ENCODE results near the gene TTC7B.

The TTC7B gene

GRCh38 chr14:90753456-90754005 is 62.7 kb downstream of the TTC7B start:
- Histone ChIP-seq H3K27ac (no peak overlapping the region), H3K9ac (no peak overlapping the region), H3K9me3 (ENCODE audit: control insufficient read depth, low read length) (no peaks in the 10 kb centered on the region), H2AFZ (no peak overlapping the region), H3K4me3 (ENCODE audit: low read depth, low read length) (no peak overlapping the region), H3K27me3 (ENCODE audit: control insufficient read depth, insufficient read depth, low read length) (no peaks in the 10 kb centered on the region), H3K4me1 (no peaks in the 10 kb centered on the region), H3K79me2 (no peaks in the 10 kb centered on the region), H3K36me3 (ENCODE audit: control insufficient read depth, insufficient read depth, low read length) (no peaks in the 10 kb centered on the region), H3K4me2 (ENCODE audit: low read length) (no peak overlapping the region)
- TF ChIP-seq, protein P1, sequence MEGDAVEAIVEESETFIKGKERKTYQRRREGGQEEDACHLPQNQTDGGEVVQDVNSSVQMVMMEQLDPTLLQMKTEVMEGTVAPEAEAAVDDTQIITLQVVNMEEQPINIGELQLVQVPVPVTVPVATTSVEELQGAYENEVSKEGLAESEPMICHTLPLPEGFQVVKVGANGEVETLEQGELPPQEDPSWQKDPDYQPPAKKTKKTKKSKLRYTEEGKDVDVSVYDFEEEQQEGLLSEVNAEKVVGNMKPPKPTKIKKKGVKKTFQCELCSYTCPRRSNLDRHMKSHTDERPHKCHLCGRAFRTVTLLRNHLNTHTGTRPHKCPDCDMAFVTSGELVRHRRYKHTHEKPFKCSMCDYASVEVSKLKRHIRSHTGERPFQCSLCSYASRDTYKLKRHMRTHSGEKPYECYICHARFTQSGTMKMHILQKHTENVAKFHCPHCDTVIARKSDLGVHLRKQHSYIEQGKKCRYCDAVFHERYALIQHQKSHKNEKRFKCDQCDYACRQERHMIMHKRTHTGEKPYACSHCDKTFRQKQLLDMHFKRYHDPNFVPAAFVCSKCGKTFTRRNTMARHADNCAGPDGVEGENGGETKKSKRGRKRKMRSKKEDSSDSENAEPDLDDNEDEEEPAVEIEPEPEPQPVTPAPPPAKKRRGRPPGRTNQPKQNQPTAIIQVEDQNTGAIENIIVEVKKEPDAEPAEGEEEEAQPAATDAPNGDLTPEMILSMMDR (IDR thresholded peaks at IDR 0.05): no peak

GRCh38 chr14:90750701-90751100 is 65.5 kb downstream of the TTC7B start:
- Histone ChIP-seq H3K36me3 (ENCODE audit: control insufficient read depth, insufficient read depth, low read length) (no peaks in the 10 kb centered on the region), H3K27ac (no peak overlapping the region), H3K79me2 (no peaks in the 10 kb centered on the region), H3K4me3 (ENCODE audit: low read depth, low read length) (no peak overlapping the region), H3K27me3 (ENCODE audit: control insufficient read depth, insufficient read depth, low read length) (no peaks in the 10 kb centered on the region), H3K9me3 (ENCODE audit: control insufficient read depth, low read length) (no peaks in the 10 kb centered on the region), H3K4me1 (no peaks in the 10 kb centered on the region), H3K9ac (no peak overlapping the region), H3K4me2 (ENCODE audit: low read length) (no peak overlapping the region), H2AFZ (no peak overlapping the region)
- TF ChIP-seq, protein P1 (IDR thresholded peaks at IDR 0.05): no peak

DNA sequence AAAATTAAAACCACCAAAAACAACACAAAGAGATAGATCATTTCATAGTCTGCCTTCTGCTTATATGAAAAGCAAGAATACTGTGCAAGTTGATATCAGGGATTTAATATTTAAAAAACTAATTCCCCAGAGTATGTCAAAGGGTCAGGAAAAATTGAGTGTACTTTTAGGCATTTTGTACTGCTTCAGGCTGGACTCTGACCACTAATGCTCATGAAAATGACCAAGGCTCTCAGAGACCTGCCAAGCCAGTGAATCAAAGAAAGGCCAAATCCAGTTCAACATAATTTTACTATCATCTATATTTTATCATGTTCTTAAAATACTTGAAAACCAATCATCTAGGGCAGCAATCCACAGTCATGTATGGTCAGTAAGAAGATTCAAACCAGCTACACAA is 66.0 kb downstream of the TTC7B start:
- no peak overlapping the region for H3K9ac ChIP-seq
- TF ChIP-seq, protein P1 (IDR thresholded peaks at IDR 0.05): no peak
- no peak overlapping the region for H2AFZ ChIP-seq
- no peaks in the 10 kb centered on the region for H3K27me3 ChIP-seq (ENCODE audit: control insufficient read depth, insufficient read depth, low read length)
- H3K79me2 ChIP-seq: no peaks in the 10 kb centered on the region
- no peaks in the 10 kb centered on the region for H3K4me1 ChIP-seq
- H3K36me3 ChIP-seq (ENCODE audit: control insufficient read depth, insufficient read depth, low read length): no peaks in the 10 kb centered on the region
- H3K27ac ChIP-seq: no peak overlapping the region
- no peak overlapping the region for H3K4me2 ChIP-seq (ENCODE audit: low read length)
- no peak overlapping the region for H3K4me3 ChIP-seq (ENCODE audit: low read depth, low read length)
- H3K9me3 ChIP-seq (ENCODE audit: control insufficient read depth, low read length): no peaks in the 10 kb centered on the region

GRCh38 chr14:90747909-90748308 is 68.3 kb downstream of the TTC7B start:
- Histone ChIP-seq H3K4me2 (ENCODE audit: low read length) (no peak overlapping the region), H3K4me1 (no peaks in the 10 kb centered on the region), H2AFZ (no peak overlapping the region), H3K27ac (no peak overlapping the region), H3K9ac (no peak overlapping the region), H3K9me3 (ENCODE audit: control insufficient read depth, low read length) (no peaks in the 10 kb centered on the region), H3K79me2 (no peaks in the 10 kb centered on the region), H3K27me3 (ENCODE audit: control insufficient read depth, insufficient read depth, low read length) (no peaks in the 10 kb centered on the region), H3K36me3 (ENCODE audit: control insufficient read depth, insufficient read depth, low read length) (no peaks in the 10 kb centered on the region), H3K4me3 (ENCODE audit: low read depth, low read length) (no peak overlapping the region)
- TF ChIP-seq, protein P1 (IDR thresholded peaks at IDR 0.05): no peak

- H3K9ac ChIP-seq: no peak overlapping the region
- TF ChIP-seq, protein P1 (IDR thresholded peaks at IDR 0.05): no peak
- peaks cover 6% of the 10 kb centered on the region for H3K4me1 ChIP-seq
- no peaks in the 10 kb centered on the region for H3K36me3 ChIP-seq (ENCODE audit: control insufficient read depth, insufficient read depth, low read length)
- H3K27ac ChIP-seq: no peak overlapping the region
- H3K4me3 ChIP-seq (ENCODE audit: low read depth, low read length): no peak overlapping the region
- H3K79me2 ChIP-seq: no peaks in the 10 kb centered on the region
- no peak overlapping the region for H3K4me2 ChIP-seq (ENCODE audit: low read length)
- no peaks in the 10 kb centered on the region for H3K9me3 ChIP-seq (ENCODE audit: control insufficient read depth, low read length)
- H2AFZ ChIP-seq: no peak overlapping the region
- no peaks in the 10 kb centered on the region for H3K27me3 ChIP-seq (ENCODE audit: control insufficient read depth, insufficient read depth, low read length)
These were observed 72.4 kb downstream of the TTC7B start for GRCh38 chr14:90743826-90744225.

Measured in parathyroid adenoma (tissue), 2 donors.